Astrocyte (in vitro differentiated cells and primary cell): ENCODE results near the gene LRRIQ1.

Source experiments
- EZH2 ChIP-seq: IDR thresholded peaks from 2 replicates; pipeline ENCODE4 v1.6.1; 2012; ENCODE audit warnings: mild to moderate bottlenecking, low read length, inconsistent platforms; ENCODE audit not compliant: insufficient read depth
- TF ChIP-seq, protein P1 (sequence below): IDR thresholded peaks from 2 replicates; pipeline ENCODE4 v1.5.1; 2011; ENCODE audit warnings: low read depth, mild to moderate bottlenecking, inconsistent platforms, low read length, moderate library complexity; ENCODE audit not compliant: insufficient read depth

DNA sequence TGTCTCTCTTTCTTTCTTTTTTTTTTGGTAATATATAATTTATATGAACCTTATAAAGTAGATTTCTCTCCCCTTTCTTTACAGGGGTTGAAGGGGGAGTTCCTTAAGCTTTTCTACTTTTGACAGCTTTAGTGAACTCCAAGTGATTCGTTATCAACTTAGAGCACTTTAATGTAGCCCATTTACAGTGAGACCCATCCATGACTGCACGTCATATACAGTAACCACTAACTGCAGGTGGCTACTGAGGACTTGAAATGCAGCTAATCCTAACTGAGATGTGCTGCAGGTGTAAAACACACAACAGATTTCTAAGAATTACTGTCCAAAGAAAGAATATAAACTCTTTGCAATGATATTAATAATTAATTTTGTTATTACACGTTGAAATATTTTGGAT, 582 bp downstream of the LRRIQ1 start:
- TF ChIP-seq, protein P1, sequence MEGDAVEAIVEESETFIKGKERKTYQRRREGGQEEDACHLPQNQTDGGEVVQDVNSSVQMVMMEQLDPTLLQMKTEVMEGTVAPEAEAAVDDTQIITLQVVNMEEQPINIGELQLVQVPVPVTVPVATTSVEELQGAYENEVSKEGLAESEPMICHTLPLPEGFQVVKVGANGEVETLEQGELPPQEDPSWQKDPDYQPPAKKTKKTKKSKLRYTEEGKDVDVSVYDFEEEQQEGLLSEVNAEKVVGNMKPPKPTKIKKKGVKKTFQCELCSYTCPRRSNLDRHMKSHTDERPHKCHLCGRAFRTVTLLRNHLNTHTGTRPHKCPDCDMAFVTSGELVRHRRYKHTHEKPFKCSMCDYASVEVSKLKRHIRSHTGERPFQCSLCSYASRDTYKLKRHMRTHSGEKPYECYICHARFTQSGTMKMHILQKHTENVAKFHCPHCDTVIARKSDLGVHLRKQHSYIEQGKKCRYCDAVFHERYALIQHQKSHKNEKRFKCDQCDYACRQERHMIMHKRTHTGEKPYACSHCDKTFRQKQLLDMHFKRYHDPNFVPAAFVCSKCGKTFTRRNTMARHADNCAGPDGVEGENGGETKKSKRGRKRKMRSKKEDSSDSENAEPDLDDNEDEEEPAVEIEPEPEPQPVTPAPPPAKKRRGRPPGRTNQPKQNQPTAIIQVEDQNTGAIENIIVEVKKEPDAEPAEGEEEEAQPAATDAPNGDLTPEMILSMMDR, result no peak
- TF ChIP-seq EZH2, result no peak
